CD14-positive monocyte (primary cell): Measurements from ENCODE around the gene GABRB2. TPM values are rescaled to one million over a fixed set of nuclear protein-coding genes. Genes with fewer than 3 reads are reported as not detected.

ENCODE experiments used
- DNase-seq, 3 donors: peaks; one replicate each; pipeline ENCODE4 v3.0.0-alpha.2; 2011 to 2022
- H2AFZ ChIP-seq: 2 replicates; pipeline ENCODE4 v1.6.0; 2012; ENCODE audit warnings: mild to moderate bottlenecking, low read depth, low read length, inconsistent platforms; ENCODE audit not compliant: insufficient read depth, poor library complexity, severe bottlenecking
- H3K27ac ChIP-seq, 2 donors: 1 replicate in 1 of 2; 2 replicates in 1 of 2; pipeline ENCODE4 v1.5.1; 2012 to 2013; ENCODE audit warnings: low read length in 2 of 2, control low read depth in 1 of 2, inconsistent platforms in 1 of 2, low read depth in 1 of 2, mild to moderate bottlenecking in 1 of 2
- H3K27me3 ChIP-seq, 2 donors: one replicate each; pipeline versions ENCODE4 v1.6.0 to v1.6.1; 2011 to 2013; ENCODE audit warnings: low read length in 2 of 2; ENCODE audit not compliant: control insufficient read depth in 2 of 2, insufficient read depth in 2 of 2
- H3K36me3 ChIP-seq, 2 donors: replicated peaks in 1 of 2; 1 replicate in 1 of 2; 2 replicates in 1 of 2; pipeline versions ENCODE4 v1.5.1 to v1.6.1; 2012 to 2013; ENCODE audit warnings: low read length in 2 of 2, control low read depth in 1 of 2, inconsistent platforms in 1 of 2, mild to moderate bottlenecking in 1 of 2; ENCODE audit not compliant: insufficient read depth in 2 of 2, control insufficient read depth in 1 of 2
- H3K4me1 ChIP-seq, 2 donors: 1 replicate in 1 of 2; 2 replicates in 1 of 2; pipeline versions ENCODE4 v1.5.1 to v1.6.1; 2012 to 2013; ENCODE audit warnings: low read length in 2 of 2, control low read depth in 1 of 2, inconsistent platforms in 1 of 2, mild to moderate bottlenecking in 1 of 2, moderate library complexity in 1 of 2; ENCODE audit not compliant: insufficient read depth in 2 of 2, control insufficient read depth in 1 of 2
- H3K4me2 ChIP-seq: replicated peaks from 2 replicates; pipeline ENCODE3; 2012; ENCODE audit warnings: low read length, moderate library complexity, mild to moderate bottlenecking; ENCODE audit not compliant: poor library complexity, severe bottlenecking; ENCODE audit errors: extremely low read depth
- H3K4me3 ChIP-seq, 3 experiments: fragments of 200-600 bp in 1 of 3; sonication (generic) in 1 of 3; replicated peaks in 1 of 3; 1 replicate in 2 of 3; 2 replicates in 1 of 3; pipeline ENCODE4 v1.5.1; 2011 to 2013; ENCODE audit warnings: low read length in 3 of 3, mild to moderate bottlenecking in 3 of 3, control low read depth in 2 of 3, low read depth in 2 of 3, inconsistent platforms in 1 of 3, moderate library complexity in 1 of 3
- H3K79me2 ChIP-seq: 2 replicates; pipeline ENCODE4 v1.6.0; 2012; ENCODE audit warnings: mild to moderate bottlenecking, control low read depth, inconsistent platforms, low read length, moderate library complexity; ENCODE audit not compliant: insufficient read depth
- H3K9ac ChIP-seq: 2 replicates; pipeline ENCODE4 v1.6.0; 2017; ENCODE audit warnings: low read length, mild to moderate bottlenecking; ENCODE audit not compliant: insufficient read depth, poor library complexity, severe bottlenecking
- H3K9me3 ChIP-seq, 2 donors: replicated peaks in 1 of 2; 1 replicate in 1 of 2; 2 replicates in 1 of 2; pipeline versions ENCODE4 v1.5.1 to v1.6.1; 2012 to 2013; ENCODE audit warnings: low read length in 2 of 2, control low read depth in 1 of 2; ENCODE audit not compliant: control insufficient read depth in 1 of 2, insufficient read depth in 1 of 2
- H4K20me1 ChIP-seq: 2 replicates; pipeline ENCODE4 v1.6.0; 2012; ENCODE audit warnings: mild to moderate bottlenecking, low read length, control low read depth, moderate library complexity; ENCODE audit not compliant: insufficient read depth
- H3K27ac Mint-ChIP-seq, 7 donors: one replicate each; pipeline ENCODE4 v1.8.0; 2020; ENCODE audit warnings: mild to moderate bottlenecking in 7 of 7, mixed read lengths in 7 of 7, moderate library complexity in 6 of 7, inconsistent platforms in 2 of 7
- H3K27me3 Mint-ChIP-seq, 3 donors: one replicate each; pipeline ENCODE4 v1.8.0; 2021 to 2022; ENCODE audit warnings: low read depth in 3 of 3, mild to moderate bottlenecking in 3 of 3, mixed read lengths in 3 of 3, moderate library complexity in 3 of 3, inconsistent platforms in 1 of 3
- H3K36me3 Mint-ChIP-seq, 2 donors: one replicate each; pipeline ENCODE4 v1.8.0; 2020; ENCODE audit warnings: mixed read lengths in 2 of 2, inconsistent platforms in 1 of 2, mild to moderate bottlenecking in 1 of 2
- H3K4me1 Mint-ChIP-seq: one replicate; pipeline ENCODE4 v1.8.0; 2020; ENCODE audit warnings: mild to moderate bottlenecking, mixed read lengths
- H3K4me3 Mint-ChIP-seq, 2 donors: one replicate each; pipeline ENCODE4 v1.8.0; 2020; ENCODE audit warnings: mild to moderate bottlenecking in 2 of 2, mixed read lengths in 2 of 2, moderate library complexity in 1 of 2
- H3K9me3 Mint-ChIP-seq, 7 donors: one replicate each; pipeline ENCODE4 v1.8.0; 2020 to 2022; ENCODE audit warnings: mixed read lengths in 7 of 7, mild to moderate bottlenecking in 6 of 7, moderate library complexity in 6 of 7, inconsistent platforms in 2 of 7
- WGBS: methylation state at CpG from one replicate; pipeline ENCODE4 v1.1.5; 2013; ENCODE audit warnings: missing lambda C conversion rate; ENCODE audit not compliant: insufficient coverage; 5-methylcytosine and 5-hydroxymethylcytosine counted together
- intact Hi-C, 2 donors: fragments of 100-400 bp; cut with micrococcal nuclease; formaldehyde crosslinking; loops; one replicate each; pipeline versions ENCODE4 v1.15.0 to v1.15.1; 2023
- polyA plus RNA-seq, 3 donors: library from polyadenylated mRNA; depleted of rRNA in 1 of 3; unstranded in 2 of 3; stranded (reverse) in 1 of 3; fragments of 300-500 nt in 2 of 3; fragments of >200 nt in 1 of 3; fragmentation: Illumina TruSeq in 2 of 3; gene quantifications; 1 replicate in 2 of 3; 2 replicates in 1 of 3; pipeline ENCODE4 v1.2.3, GENCODE V29; 2012 to 2021
- TF ChIP-seq, protein P1 (sequence below): fragments of 200-600 bp; IDR thresholded peaks from one replicate; pipeline ENCODE4 v1.8.0; 2022; ENCODE audit warnings: antibody characterized with exemption, mild to moderate bottlenecking

Gene GABRB2
- polyA plus RNA-seq, 3 donors = not detected

DNA sequence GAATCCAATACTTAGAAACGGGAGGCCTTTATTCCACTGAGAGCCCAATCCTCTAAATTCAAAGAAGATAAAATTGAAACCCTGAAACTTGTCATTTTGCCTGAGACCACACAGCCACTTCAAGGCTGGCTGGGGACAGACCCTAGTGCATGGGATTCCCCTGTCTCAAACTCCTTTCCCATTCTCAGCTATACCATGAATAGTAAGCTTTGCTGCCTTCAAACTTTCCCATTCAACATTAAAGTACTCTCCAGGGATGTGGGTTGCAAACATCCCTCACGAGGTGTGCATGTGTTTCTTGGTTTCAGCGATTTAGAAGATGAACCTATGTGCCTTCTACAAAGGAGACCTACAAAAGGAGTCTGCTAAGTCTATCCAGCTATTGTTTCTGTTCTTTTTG, 64.6 kb downstream of the GABRB2 start:
- H2AFZ ChIP-seq = no peak overlapping the region
- intact Hi-C loops = no loop called here
- H3K4me3 ChIP-seq = no peak overlapping the region
- H3K9ac ChIP-seq = no peak overlapping the region
- H3K9me3 ChIP-seq = no peaks in the 10 kb centered on the region
- TF ChIP-seq, protein P1, sequence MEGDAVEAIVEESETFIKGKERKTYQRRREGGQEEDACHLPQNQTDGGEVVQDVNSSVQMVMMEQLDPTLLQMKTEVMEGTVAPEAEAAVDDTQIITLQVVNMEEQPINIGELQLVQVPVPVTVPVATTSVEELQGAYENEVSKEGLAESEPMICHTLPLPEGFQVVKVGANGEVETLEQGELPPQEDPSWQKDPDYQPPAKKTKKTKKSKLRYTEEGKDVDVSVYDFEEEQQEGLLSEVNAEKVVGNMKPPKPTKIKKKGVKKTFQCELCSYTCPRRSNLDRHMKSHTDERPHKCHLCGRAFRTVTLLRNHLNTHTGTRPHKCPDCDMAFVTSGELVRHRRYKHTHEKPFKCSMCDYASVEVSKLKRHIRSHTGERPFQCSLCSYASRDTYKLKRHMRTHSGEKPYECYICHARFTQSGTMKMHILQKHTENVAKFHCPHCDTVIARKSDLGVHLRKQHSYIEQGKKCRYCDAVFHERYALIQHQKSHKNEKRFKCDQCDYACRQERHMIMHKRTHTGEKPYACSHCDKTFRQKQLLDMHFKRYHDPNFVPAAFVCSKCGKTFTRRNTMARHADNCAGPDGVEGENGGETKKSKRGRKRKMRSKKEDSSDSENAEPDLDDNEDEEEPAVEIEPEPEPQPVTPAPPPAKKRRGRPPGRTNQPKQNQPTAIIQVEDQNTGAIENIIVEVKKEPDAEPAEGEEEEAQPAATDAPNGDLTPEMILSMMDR = no peak
- H3K4me2 ChIP-seq = no peak overlapping the region
- no peaks in the 10 kb centered on the region for H3K79me2 ChIP-seq
- H3K4me1 ChIP-seq = no peaks in the 10 kb centered on the region
- WGBS = 60% methylated on average over 1 of the region's 3 CpGs
- H3K36me3 ChIP-seq = no peaks in the 10 kb centered on the region
- Mint-ChIP-seq H3K4me3 (no peak overlapping the region), H3K27ac (no peak overlapping the region), H3K9me3 (no peaks in the 10 kb centered on the region), H3K4me1 (no peaks in the 10 kb centered on the region), H3K27me3 (no peaks in the 10 kb centered on the region), H3K36me3 (no peaks in the 10 kb centered on the region)
- H3K27ac ChIP-seq = no peak overlapping the region
- H4K20me1 ChIP-seq = no peaks in the 10 kb centered on the region
- DNase-seq = no peak
- H3K27me3 ChIP-seq = no peaks in the 10 kb centered on the region

- Histone ChIP-seq H3K27ac (no peak overlapping the region), H4K20me1 (no peaks in the 10 kb centered on the region), H3K4me1 (no peaks in the 10 kb centered on the region), H3K4me2 (no peak overlapping the region), H3K9me3 (no peaks in the 10 kb centered on the region), H3K4me3 (no peak overlapping the region), H3K79me2 (no peaks in the 10 kb centered on the region), H2AFZ (no peak overlapping the region), H3K9ac (no peak overlapping the region), H3K27me3 (no peaks in the 10 kb centered on the region), H3K36me3 (no peaks in the 10 kb centered on the region)
- Mint-ChIP-seq H3K9me3 (peaks cover 0 to 5% (median 0%) of the 10 kb centered on the region in 7 donors), H3K4me1 (no peaks in the 10 kb centered on the region), H3K4me3 (no peak overlapping the region), H3K27me3 (no peaks in the 10 kb centered on the region), H3K27ac (no peak overlapping the region), H3K36me3 (no peaks in the 10 kb centered on the region)
- no peak for DNase-seq
- intact Hi-C loops = no loop called here
- TF ChIP-seq, protein P1 = no peak
- 20% methylated on average over 1 of the region's 4 CpGs for WGBS
Measured at GRCh38 chr5:161471211-161471950, 75.1 kb downstream of the GABRB2 start.
